Ovary (tissue), 9 donors: ENCODE measurements around the gene ADRM1. TPM values are rescaled to one million over a fixed set of nuclear protein-coding genes. Genes with fewer than 3 reads are reported as not detected.

Source experiments
- DNase-seq, 5 donors: peaks; one replicate each; pipeline ENCODE4 v3.0.0-alpha.2; 2019 to 2020
- H3K27ac ChIP-seq, 2 donors: fragments of 200-600 bp; one replicate each; pipeline versions ENCODE4 v1.5.1 to v1.8.0; 2019 to 2022
- H3K27me3 ChIP-seq: fragments of 200-600 bp; one replicate; pipeline ENCODE4 v1.8.0; 2022
- H3K36me3 ChIP-seq: fragments of 200-600 bp; sonication (generic); one replicate; pipeline ENCODE4 v1.5.1; 2019
- H3K4me1 ChIP-seq: one replicate; pipeline ENCODE4 v1.8.1; 2013; ENCODE audit warnings: mild to moderate bottlenecking, moderate library complexity; ENCODE audit not compliant: insufficient read depth
- H3K4me3 ChIP-seq: fragments of 200-600 bp; sonication (generic); one replicate; pipeline ENCODE4 v1.5.1; 2017
- H3K9me3 ChIP-seq, 2 donors: fragments of 200-600 bp in 1 of 2; sonication (generic) in 1 of 2; one replicate each; pipeline versions ENCODE4 v1.5.1 to v1.8.1; 2013 to 2019; ENCODE audit warnings: mild to moderate bottlenecking in 1 of 2, moderate library complexity in 1 of 2
- EP300 ChIP-seq: sonication (generic); formaldehyde crosslinking; IDR thresholded peaks from one replicate; pipeline ENCODE4 v1.6.1; 2017; ENCODE audit warnings: antibody characterized with exemption
- POLR2A ChIP-seq: fragments of 450-650 bp; IDR thresholded peaks from one replicate; pipeline ENCODE4 v1.6.1; 2017; ENCODE audit warnings: antibody characterized with exemption, mild to moderate bottlenecking, moderate library complexity
- WGBS, 3 donors: extraction: QIAGEN DNeasy Blood & Tissue Kit in 1 of 3; methylation state at CpG; one replicate each; pipeline versions ENCODE4 v1.1.5 to v1.1.7; 2013 to 2017; 5-methylcytosine and 5-hydroxymethylcytosine counted together
- intact Hi-C, 4 donors: fragments of 100-400 bp; cut with DNase I; formaldehyde crosslinking; loops; one replicate each; pipeline versions ENCODE4 v1.11.0 to v1.15.1; 2022 to 2023
- polyA plus RNA-seq, 2 donors: library from polyadenylated mRNA; stranded (reverse); fragments of 200-250 nt in 1 of 2; fragments of 350-450 nt in 1 of 2; fragmentation: Illumina TruSeq in 1 of 2; extraction: RNeasy Lipid Tissue Mini Kit (QIAGEN cat#74804) in 1 of 2; gene quantifications; one replicate each; pipeline ENCODE4 v1.2.3, GENCODE V29; 2013 to 2014
- total RNA-seq, 7 donors: library from RNA; depleted of rRNA in 2 of 7; stranded (reverse); fragments of >200 nt in 2 of 7; fragmentation: NEBNext Ultra II Directional in 3 of 7; extraction: Animal tissue kit (Norgen Biotek cat#: 25700) in 3 of 7; gene quantifications; one replicate each; pipeline versions ENCODE4 v1.1.0 to v1.2.4, GENCODE V29; 2016 to 2023
- TF ChIP-seq, protein P1 (sequence below), 3 donors: fragments of 450-650 bp in 2 of 3; fragments of 200-600 bp in 1 of 3; IDR thresholded peaks; one replicate each; pipeline versions ENCODE4 v1.5.1 to v1.8.0; 2016 to 2022; ENCODE audit warnings: antibody characterized with exemption in 3 of 3, mild to moderate bottlenecking in 1 of 3
- donor health status: DM: no; HTN: no; CAD: no; lungs with moderate emphysema.
- donor health status: DM: no; HTN: no; CAD: no.
- donor health status: Bipolar disorder and iron deficiency.
- donor health status: DM: yes; HTN: yes; CAD: no.
- donor health status: DM: no; HTN: no; CAD: no.
- donor health status: DM: yes; HTN: yes; CAD: no.

ADRM1 gene
- total and polyA plus RNA-seq, 9 donors, result 7.8 to 109 (median 55.2) TPM

DNA sequence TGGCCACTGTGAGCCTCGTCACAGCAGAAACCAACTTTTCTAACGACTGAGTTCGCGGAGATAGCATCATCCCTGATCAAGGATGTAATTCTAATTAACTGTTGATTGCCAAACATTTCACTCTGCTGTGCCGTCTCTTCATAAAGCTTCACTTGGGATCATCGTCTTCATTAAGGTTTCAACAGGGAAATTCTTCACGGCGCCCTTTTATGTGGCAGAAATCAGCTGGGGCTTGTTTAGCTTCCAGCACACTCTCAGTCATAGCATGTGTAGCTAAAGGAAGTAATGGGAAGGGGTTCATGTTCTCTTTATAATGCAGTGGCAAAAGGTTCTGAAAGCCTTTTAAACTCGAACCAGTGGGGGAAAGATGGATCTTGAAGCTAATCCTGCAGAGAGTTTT is 8.9 kb upstream of the ADRM1 start:
- no peaks in the 10 kb centered on the region for H3K36me3 ChIP-seq
- no peaks in the 10 kb centered on the region for H3K27me3 ChIP-seq
- no peaks in the 10 kb centered on the region for H3K9me3 ChIP-seq
- 77 to 86% (median 81%) methylated on average over 9 of the region's 9 CpGs for WGBS, 3 donors
- DNase-seq, result no peak
- H3K4me3 ChIP-seq, result no peak overlapping the region
- no peak for TF ChIP-seq EP300
- TF ChIP-seq POLR2A, result no peak
- TF ChIP-seq, protein P1, sequence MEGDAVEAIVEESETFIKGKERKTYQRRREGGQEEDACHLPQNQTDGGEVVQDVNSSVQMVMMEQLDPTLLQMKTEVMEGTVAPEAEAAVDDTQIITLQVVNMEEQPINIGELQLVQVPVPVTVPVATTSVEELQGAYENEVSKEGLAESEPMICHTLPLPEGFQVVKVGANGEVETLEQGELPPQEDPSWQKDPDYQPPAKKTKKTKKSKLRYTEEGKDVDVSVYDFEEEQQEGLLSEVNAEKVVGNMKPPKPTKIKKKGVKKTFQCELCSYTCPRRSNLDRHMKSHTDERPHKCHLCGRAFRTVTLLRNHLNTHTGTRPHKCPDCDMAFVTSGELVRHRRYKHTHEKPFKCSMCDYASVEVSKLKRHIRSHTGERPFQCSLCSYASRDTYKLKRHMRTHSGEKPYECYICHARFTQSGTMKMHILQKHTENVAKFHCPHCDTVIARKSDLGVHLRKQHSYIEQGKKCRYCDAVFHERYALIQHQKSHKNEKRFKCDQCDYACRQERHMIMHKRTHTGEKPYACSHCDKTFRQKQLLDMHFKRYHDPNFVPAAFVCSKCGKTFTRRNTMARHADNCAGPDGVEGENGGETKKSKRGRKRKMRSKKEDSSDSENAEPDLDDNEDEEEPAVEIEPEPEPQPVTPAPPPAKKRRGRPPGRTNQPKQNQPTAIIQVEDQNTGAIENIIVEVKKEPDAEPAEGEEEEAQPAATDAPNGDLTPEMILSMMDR (IDR thresholded peaks at IDR 0.05), result no peak
- no peaks in the 10 kb centered on the region for H3K4me1 ChIP-seq
- H3K27ac ChIP-seq, result no peak overlapping the region
- intact Hi-C loops, result no loop called here

DNA sequence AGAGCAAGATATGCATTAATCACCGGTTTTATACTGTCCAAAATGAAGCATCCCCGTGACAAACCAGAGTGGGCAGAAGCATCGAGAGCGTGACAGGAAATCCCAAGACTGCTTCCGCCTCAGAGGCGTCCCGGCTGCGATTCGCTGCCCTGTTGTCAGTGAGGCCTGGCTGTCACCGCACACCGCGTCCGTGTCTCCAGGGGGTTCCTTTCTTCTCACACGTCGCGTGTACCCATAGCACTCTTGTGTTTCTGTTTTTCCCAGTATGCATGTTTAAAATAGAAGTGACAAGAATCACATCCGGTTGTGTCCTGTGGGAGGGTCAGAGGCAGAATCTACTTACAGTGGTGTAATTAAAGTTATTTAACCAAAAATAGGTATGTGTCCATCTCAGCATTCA is 8.3 kb upstream of the ADRM1 start:
- Histone ChIP-seq H3K27me3 (no peaks in the 10 kb centered on the region), H3K27ac (no peak overlapping the region), H3K4me1 (no peaks in the 10 kb centered on the region), H3K9me3 (no peaks in the 10 kb centered on the region), H3K36me3 (no peaks in the 10 kb centered on the region), H3K4me3 (no peak overlapping the region)
- TF ChIP-seq, protein P1 (IDR thresholded peaks at IDR 0.05), result no peak
- TF ChIP-seq POLR2A (no peak), EP300 (no peak)
- no peak for DNase-seq
- 88 to 91% (median 89%) methylated on average over 17 of the region's 17 CpGs for WGBS, 3 donors
- intact Hi-C loops, result no loop called here

DNA sequence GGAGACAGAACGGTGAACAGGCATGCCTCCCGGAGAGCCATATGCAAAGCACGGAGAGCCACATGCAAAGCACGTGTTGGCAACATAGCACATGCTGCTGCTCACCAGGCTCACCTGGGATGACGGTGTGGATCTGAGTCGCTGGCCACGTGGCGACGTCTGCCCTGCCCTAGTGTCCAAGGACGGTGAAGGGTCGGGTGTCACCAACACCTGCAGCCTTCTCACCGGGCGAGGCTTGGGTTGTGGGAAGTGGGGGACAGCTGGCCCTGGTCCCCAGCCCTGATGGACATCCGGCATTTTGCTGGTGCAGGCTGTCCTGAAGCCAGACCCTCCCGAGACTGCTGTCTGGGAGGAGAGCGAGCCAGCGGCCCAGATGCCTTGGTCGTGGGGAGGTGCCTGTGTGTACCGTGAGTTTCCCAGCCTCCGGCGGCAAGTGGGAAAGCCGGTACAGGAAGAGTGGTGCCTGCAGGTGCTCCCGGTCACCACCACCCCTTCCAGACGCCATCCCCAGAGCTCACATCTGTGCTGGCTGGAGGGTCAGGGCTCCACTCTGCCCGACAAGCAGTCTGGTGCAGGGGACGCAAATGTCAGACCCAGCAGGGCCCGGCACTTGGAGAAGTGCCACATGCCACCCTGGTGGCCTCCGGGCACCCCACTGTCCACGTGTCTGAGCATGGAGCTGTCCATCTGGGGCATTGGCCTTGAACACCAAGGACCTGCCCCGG is 5.9 kb upstream of the ADRM1 start:
- WGBS, 3 donors, result 77 to 80% (median 79%) methylated on average over 30 of the region's 30 CpGs
- intact Hi-C loops, result no loop called here
- H3K27ac ChIP-seq, result no peak overlapping the region
- no peaks in the 10 kb centered on the region for H3K4me1 ChIP-seq
- no peak for DNase-seq
- no peak overlapping the region for H3K4me3 ChIP-seq
- no peaks in the 10 kb centered on the region for H3K27me3 ChIP-seq
- H3K36me3 ChIP-seq, result no peaks in the 10 kb centered on the region
- no peaks in the 10 kb centered on the region for H3K9me3 ChIP-seq
- TF ChIP-seq EP300 (no peak), POLR2A (no peak)
- TF ChIP-seq, protein P1 (IDR thresholded peaks at IDR 0.05), result no peak

DNA sequence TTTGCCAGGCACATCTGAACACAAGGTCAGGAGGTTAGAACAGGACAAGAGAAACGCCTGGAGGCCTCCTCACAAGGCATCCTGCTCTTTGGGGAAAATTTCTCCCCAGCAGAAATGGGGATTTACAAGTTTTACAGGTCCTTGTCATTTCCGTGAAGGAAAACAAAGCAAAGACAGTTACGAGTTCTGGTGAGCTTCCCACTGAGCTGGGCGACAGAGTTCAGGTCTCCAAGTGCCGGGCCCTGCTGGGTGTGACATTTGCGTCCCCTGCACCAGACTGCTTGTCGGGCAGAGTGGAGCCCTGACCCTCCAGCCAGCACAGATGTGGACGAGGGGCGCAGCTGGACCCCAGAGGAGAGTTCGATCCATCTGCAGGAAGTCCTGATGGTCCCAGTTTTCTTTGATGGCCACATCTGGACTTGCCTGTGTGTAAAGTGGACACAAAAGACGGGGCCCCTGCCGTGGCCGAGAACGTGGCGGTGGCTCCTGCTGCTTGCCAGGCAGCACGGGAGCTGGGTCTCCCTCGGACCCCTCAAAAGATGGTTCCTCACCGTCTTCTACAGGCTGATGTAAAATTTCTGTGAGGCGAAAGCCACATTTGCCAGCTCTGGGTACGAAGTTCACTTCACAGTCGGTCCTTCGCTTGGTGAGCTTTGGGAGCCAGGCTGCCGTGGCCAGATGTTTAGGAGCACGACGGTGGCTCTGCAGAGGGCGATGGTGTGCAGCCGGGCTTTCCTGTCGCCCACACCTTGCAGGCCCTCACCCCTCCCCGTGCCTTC is 5.2 kb upstream of the ADRM1 start:
- WGBS, 3 donors, result 84 to 88% (median 85%) methylated on average over 27 to 29 of the region's 29 CpGs
- intact Hi-C loops, result no loop called here

More for the DNA sequence above, 5.2 kb upstream of the ADRM1 start:
- TF ChIP-seq, protein P1 (IDR thresholded peaks at IDR 0.05), result no peak
- TF ChIP-seq EP300, result no peak
- TF ChIP-seq POLR2A, result no peak
- no peak overlapping the region for H3K4me3 ChIP-seq
- DNase-seq, result no peak
- no peaks in the 10 kb centered on the region for H3K36me3 ChIP-seq
- no peak overlapping the region for H3K27ac ChIP-seq
- H3K27me3 ChIP-seq, result no peaks in the 10 kb centered on the region
- H3K4me1 ChIP-seq, result no peaks in the 10 kb centered on the region
- H3K9me3 ChIP-seq, result no peaks in the 10 kb centered on the region
